Parathyroid adenoma (tissue), 2 donors: ENCODE data around the gene PTH2R.
"Not testable (repeated sequence)": the region's sequence is repeated elsewhere in the genome, so short reads cannot be mapped to it uniquely, and the experiment has no call there.

Experiments
- H2AFZ ChIP-seq: fragments of 300-600 bp; sonication (generic); one replicate; pipeline ENCODE4 v1.7.0; 2017; ENCODE audit warnings: antibody characterized with exemption, mild to moderate bottlenecking
- H3K27ac ChIP-seq: fragments of 300-600 bp; sonication (generic); one replicate; pipeline ENCODE4 v1.7.0; 2017
- H3K27me3 ChIP-seq: fragments of 300-600 bp; sonication (generic); one replicate; pipeline ENCODE4 v1.7.0; 2017; ENCODE audit warnings: low read length; ENCODE audit not compliant: control insufficient read depth, insufficient read depth
- H3K36me3 ChIP-seq: fragments of 300-600 bp; sonication (generic); one replicate; pipeline ENCODE4 v1.7.0; 2017; ENCODE audit warnings: low read length; ENCODE audit not compliant: control insufficient read depth, insufficient read depth
- H3K4me1 ChIP-seq: fragments of 300-600 bp; sonication (generic); one replicate; pipeline ENCODE4 v1.7.0; 2017; ENCODE audit warnings: control low read depth
- H3K4me2 ChIP-seq: fragments of 300-600 bp; sonication (generic); one replicate; pipeline ENCODE4 v1.7.0; 2017; ENCODE audit warnings: low read length
- H3K4me3 ChIP-seq: fragments of 300-600 bp; sonication (generic); one replicate; pipeline ENCODE4 v1.7.0; 2017; ENCODE audit warnings: low read depth, low read length
- H3K79me2 ChIP-seq: fragments of 300-600 bp; sonication (generic); one replicate; pipeline ENCODE4 v1.7.0; 2017; ENCODE audit warnings: control low read depth
- H3K9ac ChIP-seq: fragments of 300-600 bp; sonication (generic); one replicate; pipeline ENCODE4 v1.7.0; 2017; ENCODE audit warnings: mild to moderate bottlenecking
- H3K9me3 ChIP-seq: fragments of 300-600 bp; sonication (generic); one replicate; pipeline ENCODE4 v1.7.0; 2017; ENCODE audit warnings: low read length; ENCODE audit not compliant: control insufficient read depth
- TF ChIP-seq, protein P1 (sequence below): fragments of 300-600 bp; sonication (generic); IDR thresholded peaks from one replicate; pipeline ENCODE4 v1.7.0; 2017; ENCODE audit warnings: antibody characterized with exemption, mild to moderate bottlenecking
- donor health status: primary hyperparathyroidism.

PTH2R gene

GRCh38 chr2:208529796-208530195 lies 123.2 kb downstream of the PTH2R start:
- no peak overlapping the region for H2AFZ ChIP-seq
- no peaks in the 10 kb centered on the region for H3K79me2 ChIP-seq
- no peaks in the 10 kb centered on the region for H3K27me3 ChIP-seq
- H3K4me3 ChIP-seq: no peak overlapping the region
- H3K36me3 ChIP-seq: no peaks in the 10 kb centered on the region
- TF ChIP-seq, protein P1, sequence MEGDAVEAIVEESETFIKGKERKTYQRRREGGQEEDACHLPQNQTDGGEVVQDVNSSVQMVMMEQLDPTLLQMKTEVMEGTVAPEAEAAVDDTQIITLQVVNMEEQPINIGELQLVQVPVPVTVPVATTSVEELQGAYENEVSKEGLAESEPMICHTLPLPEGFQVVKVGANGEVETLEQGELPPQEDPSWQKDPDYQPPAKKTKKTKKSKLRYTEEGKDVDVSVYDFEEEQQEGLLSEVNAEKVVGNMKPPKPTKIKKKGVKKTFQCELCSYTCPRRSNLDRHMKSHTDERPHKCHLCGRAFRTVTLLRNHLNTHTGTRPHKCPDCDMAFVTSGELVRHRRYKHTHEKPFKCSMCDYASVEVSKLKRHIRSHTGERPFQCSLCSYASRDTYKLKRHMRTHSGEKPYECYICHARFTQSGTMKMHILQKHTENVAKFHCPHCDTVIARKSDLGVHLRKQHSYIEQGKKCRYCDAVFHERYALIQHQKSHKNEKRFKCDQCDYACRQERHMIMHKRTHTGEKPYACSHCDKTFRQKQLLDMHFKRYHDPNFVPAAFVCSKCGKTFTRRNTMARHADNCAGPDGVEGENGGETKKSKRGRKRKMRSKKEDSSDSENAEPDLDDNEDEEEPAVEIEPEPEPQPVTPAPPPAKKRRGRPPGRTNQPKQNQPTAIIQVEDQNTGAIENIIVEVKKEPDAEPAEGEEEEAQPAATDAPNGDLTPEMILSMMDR: no peak
- H3K27ac ChIP-seq: no peak overlapping the region
- no peak overlapping the region for H3K4me2 ChIP-seq
- H3K9ac ChIP-seq: no peak overlapping the region
- no peaks in the 10 kb centered on the region for H3K4me1 ChIP-seq
- H3K9me3 ChIP-seq: no peaks in the 10 kb centered on the region

DNA sequence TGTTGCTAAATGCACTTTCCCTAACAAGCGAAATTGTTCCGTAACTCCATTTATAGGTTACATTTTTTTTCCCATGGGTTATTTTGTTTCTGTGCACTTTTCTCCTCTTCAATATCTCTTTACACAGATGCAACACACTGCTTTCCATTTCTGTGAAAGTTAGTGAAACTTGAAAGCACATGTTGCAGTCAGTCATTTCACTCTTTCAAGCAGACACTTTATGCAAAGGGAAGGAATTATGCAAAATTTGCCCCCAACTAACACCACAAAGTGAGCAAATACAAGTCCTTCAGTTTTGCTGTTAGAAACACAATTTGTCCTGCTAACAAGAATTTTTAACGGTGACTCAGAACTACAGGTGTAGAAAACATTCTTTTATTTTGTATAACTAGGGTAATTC lies 124.8 kb downstream of the PTH2R start:
- Histone ChIP-seq H3K4me3 (no peak overlapping the region), H3K9me3 (no peaks in the 10 kb centered on the region), H3K4me1 (no peaks in the 10 kb centered on the region), H3K79me2 (no peaks in the 10 kb centered on the region), H3K9ac (no peak overlapping the region), H3K27me3 (no peaks in the 10 kb centered on the region), H2AFZ (no peak overlapping the region), H3K27ac (no peak overlapping the region), H3K36me3 (no peaks in the 10 kb centered on the region), H3K4me2 (no peak overlapping the region)
- TF ChIP-seq, protein P1: no peak

DNA sequence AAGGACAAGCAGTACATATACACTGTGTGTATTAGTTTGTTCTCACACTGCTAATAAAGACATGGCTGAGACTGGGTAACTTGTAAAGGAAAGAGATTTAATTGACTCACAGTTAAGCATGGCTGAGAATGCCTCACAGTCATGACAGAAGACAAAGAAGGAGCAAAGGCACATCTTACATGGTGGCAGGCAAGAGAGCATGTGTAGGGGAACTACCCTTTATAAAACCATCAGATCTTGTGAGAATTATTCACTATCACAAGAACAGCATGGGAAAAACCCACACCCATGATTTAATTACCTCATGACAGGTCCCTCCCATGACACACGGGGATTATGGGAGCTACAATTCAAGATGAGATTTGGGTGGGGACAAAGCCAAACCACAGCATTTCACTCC lies 129.0 kb downstream of the PTH2R start:
- not testable (repeated sequence) for H3K4me3 ChIP-seq, H3K36me3 ChIP-seq, H3K4me1 ChIP-seq, H3K4me2 ChIP-seq, H3K9me3 ChIP-seq, H3K9ac ChIP-seq, H3K79me2 ChIP-seq, H3K27me3 ChIP-seq, H2AFZ ChIP-seq, H3K27ac ChIP-seq

DNA sequence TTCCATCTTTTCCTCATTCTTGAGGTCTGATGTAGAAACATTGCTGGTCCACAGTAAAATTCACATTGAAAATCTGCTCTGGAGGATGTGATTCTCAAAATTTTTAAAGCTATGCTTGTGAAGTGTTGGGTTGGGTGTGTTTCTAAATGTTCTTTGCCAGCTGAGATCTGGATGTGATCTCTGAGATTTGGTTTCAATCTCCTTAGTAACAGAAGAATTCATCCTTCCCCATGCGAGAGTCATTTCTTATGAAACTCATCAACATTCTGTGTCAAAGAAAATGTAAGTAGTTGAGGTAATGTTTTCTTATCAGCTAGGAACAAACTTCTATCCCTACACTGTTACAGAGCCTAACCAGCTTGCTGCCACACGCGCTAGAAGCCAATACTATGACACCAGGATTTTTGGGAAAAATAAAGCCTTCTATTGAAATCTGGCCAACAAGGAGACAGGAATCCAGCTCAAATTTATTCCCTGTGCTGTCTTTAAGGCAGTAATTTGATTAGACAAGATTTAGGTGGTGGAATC lies 134.9 kb downstream of the PTH2R start:
- no peaks in the 10 kb centered on the region for H3K9me3 ChIP-seq
- no peak overlapping the region for H3K27ac ChIP-seq
- TF ChIP-seq, protein P1: no peak
- H2AFZ ChIP-seq: no peak overlapping the region
- H3K4me1 ChIP-seq: no peaks in the 10 kb centered on the region
- no peak overlapping the region for H3K4me2 ChIP-seq
- H3K4me3 ChIP-seq: no peak overlapping the region
- no peaks in the 10 kb centered on the region for H3K27me3 ChIP-seq
- no peak overlapping the region for H3K9ac ChIP-seq
- no peaks in the 10 kb centered on the region for H3K79me2 ChIP-seq
- H3K36me3 ChIP-seq: no peaks in the 10 kb centered on the region

GRCh38 chr2:208541989-208542464 lies 135.4 kb downstream of the PTH2R start:
- Histone ChIP-seq H2AFZ (no peak overlapping the region), H3K4me3 (no peak overlapping the region), H3K27ac (no peak overlapping the region)

More at GRCh38 chr2:208541989-208542464, 135.4 kb downstream of the PTH2R start:
- Histone ChIP-seq H3K9me3 (no peaks in the 10 kb centered on the region), H3K9ac (no peak overlapping the region), H3K36me3 (no peaks in the 10 kb centered on the region), H3K79me2 (no peaks in the 10 kb centered on the region), H3K4me1 (no peaks in the 10 kb centered on the region), H3K27me3 (no peaks in the 10 kb centered on the region), H3K4me2 (no peak overlapping the region)
- TF ChIP-seq, protein P1: no peak
